ENCODE data around the gene RAPSN. TPM values are rescaled to one million over a fixed set of nuclear protein-coding genes. Genes with fewer than 3 reads are reported as not detected.

The RAPSN gene
- total and polyA plus RNA-seq, 2 donors (not counting 3 experiments of a cell fraction or from before 2014, with no cell fraction given): 0.18 to 1.6 TPM

GRCh38 chr11:47443028-47443700 lies 5.8 kb downstream of the RAPSN start:
- BruUV-seq (replicated peaks): no TSS peak
- FAIRE-seq: no peak
- H3K79me2 ChIP-seq (ENCODE audit: control insufficient read depth, insufficient read depth, low read length): no peaks in the 10 kb centered on the region
- TF ChIP-seq JUN (IDR thresholded peaks at IDR 0.05; ENCODE audit: borderline replicate concordance, insufficient read depth, insufficient read length, low read depth) (no peak), POLR2AphosphoS5 (IDR thresholded peaks at IDR 0.05; ENCODE audit: insufficient read depth, low read depth, low read length) (no peak), GATA2 (IDR thresholded peaks at IDR 0.05; ENCODE audit: insufficient read depth, insufficient read length, low read depth, low read length) (no peak), CTCF (IDR thresholded peaks at IDR 0.05; ENCODE audit: extremely low read depth in 1 of 2, insufficient read depth in 1 of 2, low read depth in 1 of 2, low read length in 2 of 2) (no peak), FOS (IDR thresholded peaks at IDR 0.05; ENCODE audit: borderline replicate concordance, insufficient read depth, low read length) (no peak), POLR2A (IDR thresholded peaks at IDR 0.05; ENCODE audit: low read depth, low read length) (no peak), EZH2 (IDR thresholded peaks at IDR 0.05; ENCODE audit: borderline replicate concordance, low read depth, low read length, severe bottlenecking) (no peak), MAX (IDR thresholded peaks at IDR 0.05; ENCODE audit: insufficient read depth, insufficient read length) (no peak), MYC (IDR thresholded peaks at IDR 0.05; ENCODE audit: low read depth, low read length) (no peak)
- intact Hi-C loops (cut with micrococcal nuclease) (no loop called here), dilution Hi-C loops (cut with MboI; ENCODE audit: extremely low pct_ligation_motif_present, low sequenced_read_pairs) (no loop called here)
- CTCF ChIA-PET: interaction anchor here (0.5 to 2.3 kb wide), 6 partner anchors 12 to 524 kb away, joined by 3 to 13 read pairs (median 3); no protein-coding TSS in a partner anchor
- H3K4me3 ChIP-seq (replicated peaks in 1 of 3; ENCODE audit: insufficient read depth in 1 of 3, low read depth in 1 of 3, low read length in 3 of 3): no peak overlapping the region
- H3K4me2 ChIP-seq (ENCODE audit: insufficient read depth, low read length): no peak overlapping the region
- no peaks in the 10 kb centered on the region for H3K4me1 ChIP-seq (ENCODE audit: control insufficient read depth, extremely low read depth, insufficient read depth, low read length)
- POLR2A ChIA-PET: no interaction called here
- no peak for DNase-seq (ENCODE audit: low read depth, low spot score)
- no peaks in the 10 kb centered on the region for H3K9me3 ChIP-seq (replicated peaks; ENCODE audit: control insufficient read depth, insufficient read depth, low read length)
- H3K27ac ChIP-seq (ENCODE audit: insufficient read depth, low read depth, low read length): no peak overlapping the region
- peaks cover 0 to 2% of the 10 kb centered on the region in 2 experiments for H3K36me3 ChIP-seq (ENCODE audit: control insufficient read depth in 2 of 2, extremely low read depth in 1 of 2, insufficient read depth in 2 of 2, low read length in 2 of 2)
- H3K9ac ChIP-seq (replicated peaks; ENCODE audit: extremely low read depth, insufficient read depth, low read length): no peak overlapping the region
- H2AFZ ChIP-seq (ENCODE audit: low read depth, low read length): no peak overlapping the region
- H3K27me3 ChIP-seq (ENCODE audit: control insufficient read depth in 2 of 2, insufficient read depth in 2 of 2, low read length in 2 of 2): no peaks in the 10 kb centered on the region
- H4K20me1 ChIP-seq (replicated peaks; ENCODE audit: control insufficient read depth, extremely low read depth, insufficient read depth, low read length): no peaks in the 10 kb centered on the region
- H3K9me1 ChIP-seq (replicated peaks; ENCODE audit: control insufficient read depth, extremely low read depth, insufficient read depth, low read length): no peaks in the 10 kb centered on the region

All from endothelial cell of umbilical vein (primary cell).